ENCODE measurements around the gene SLC39A11.

GRCh38 chr17:72660274-72661115, 432.0 kb downstream of the SLC39A11 start:
- TF ChIP-seq CTCF (IDR thresholded peaks at IDR 0.05), result no peak
- no peak for TF ChIP-seq EZH2 (IDR thresholded peaks at IDR 0.05)
